ENCODE measurements around the gene TBC1D10A.

Gene TBC1D10A

DNA sequence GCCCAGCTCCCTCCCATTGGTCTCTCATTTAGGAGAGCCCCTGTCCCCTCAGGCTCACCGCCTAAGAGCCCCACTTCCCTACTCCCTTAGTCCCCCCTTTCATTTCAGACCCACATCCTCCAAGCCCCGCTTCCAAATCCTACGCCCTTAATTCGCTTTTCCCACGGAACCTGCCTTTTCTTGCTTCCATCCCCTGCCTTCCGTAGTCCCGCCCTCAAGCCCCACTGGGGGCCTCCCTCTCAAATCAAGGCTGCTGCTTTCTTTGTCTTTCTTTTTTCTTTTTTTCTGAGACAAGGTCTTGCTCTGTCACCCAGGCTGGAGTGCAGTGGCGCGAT is 30.5 kb upstream of the TBC1D10A start:
- Histone ChIP-seq H3K27ac (peak overlapping the region; percentile 94), H3K9ac (no peak overlapping the region), H3K4me2 (ENCODE audit: low read length) (peak overlapping the region; percentile 87), H2AFZ (peak overlapping the region; percentile 90), H3K9me3 (ENCODE audit: control insufficient read depth, low read length) (no peaks in the 10 kb centered on the region), H3K36me3 (ENCODE audit: control insufficient read depth, insufficient read depth, low read length) (no peaks in the 10 kb centered on the region), H3K4me3 (ENCODE audit: low read depth, low read length) (peak overlapping the region; percentile 70), H3K4me1 (peaks cover 7% of the 10 kb centered on the region), H3K79me2 (peaks cover 23% of the 10 kb centered on the region), H3K27me3 (ENCODE audit: control insufficient read depth, insufficient read depth, low read length) (no peaks in the 10 kb centered on the region)
- TF ChIP-seq, protein P1, sequence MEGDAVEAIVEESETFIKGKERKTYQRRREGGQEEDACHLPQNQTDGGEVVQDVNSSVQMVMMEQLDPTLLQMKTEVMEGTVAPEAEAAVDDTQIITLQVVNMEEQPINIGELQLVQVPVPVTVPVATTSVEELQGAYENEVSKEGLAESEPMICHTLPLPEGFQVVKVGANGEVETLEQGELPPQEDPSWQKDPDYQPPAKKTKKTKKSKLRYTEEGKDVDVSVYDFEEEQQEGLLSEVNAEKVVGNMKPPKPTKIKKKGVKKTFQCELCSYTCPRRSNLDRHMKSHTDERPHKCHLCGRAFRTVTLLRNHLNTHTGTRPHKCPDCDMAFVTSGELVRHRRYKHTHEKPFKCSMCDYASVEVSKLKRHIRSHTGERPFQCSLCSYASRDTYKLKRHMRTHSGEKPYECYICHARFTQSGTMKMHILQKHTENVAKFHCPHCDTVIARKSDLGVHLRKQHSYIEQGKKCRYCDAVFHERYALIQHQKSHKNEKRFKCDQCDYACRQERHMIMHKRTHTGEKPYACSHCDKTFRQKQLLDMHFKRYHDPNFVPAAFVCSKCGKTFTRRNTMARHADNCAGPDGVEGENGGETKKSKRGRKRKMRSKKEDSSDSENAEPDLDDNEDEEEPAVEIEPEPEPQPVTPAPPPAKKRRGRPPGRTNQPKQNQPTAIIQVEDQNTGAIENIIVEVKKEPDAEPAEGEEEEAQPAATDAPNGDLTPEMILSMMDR (IDR thresholded peaks at IDR 0.05) = no peak

DNA sequence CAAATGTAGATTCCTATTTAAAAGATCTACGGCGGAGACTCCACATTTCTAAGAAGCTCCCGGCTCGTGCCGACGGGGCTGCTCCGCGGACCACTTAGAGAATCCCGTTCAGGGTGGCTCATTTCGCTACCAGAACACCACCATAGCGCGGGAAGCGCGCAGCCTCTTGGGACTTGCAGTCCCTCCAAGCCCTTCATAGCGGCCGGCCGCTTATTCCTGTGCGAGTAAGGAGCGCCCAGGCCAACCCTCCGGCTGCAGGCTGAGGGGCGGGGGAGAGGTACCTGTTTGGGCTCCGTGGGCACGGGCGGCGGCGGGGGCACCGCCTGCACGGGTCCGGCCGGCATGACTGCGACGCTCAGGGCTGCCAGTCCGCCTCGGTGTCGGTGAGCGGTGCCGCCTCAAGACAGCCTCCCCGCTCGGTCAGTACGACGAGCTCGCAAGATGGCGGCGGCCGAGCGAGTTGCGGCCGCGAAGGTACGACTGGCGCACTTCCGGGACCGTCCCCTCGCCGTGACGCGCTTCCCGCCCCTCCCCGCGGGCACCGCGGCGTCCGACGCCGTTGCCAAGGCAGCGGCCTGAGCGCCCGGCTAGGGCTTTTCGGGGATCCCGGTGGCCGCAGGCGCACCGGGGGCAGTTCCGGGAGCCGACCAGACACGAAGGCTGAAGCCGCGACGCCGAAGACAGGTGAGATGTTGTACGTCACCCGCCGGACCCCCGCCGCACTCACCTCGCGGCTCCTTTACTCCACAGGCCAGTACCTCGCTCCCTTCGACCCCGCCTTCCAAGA is 29.9 kb upstream of the TBC1D10A start, which contains the start of the genes CCDC157 and SF3A1:
CCDC157 (plus strand) TSS at position 559 of the 787 bp plus-strand sequence. CDS start 8,994 bp downstream, outside the sequence.
SF3A1 (minus strand) TSS at position 446 of the 787 bp plus-strand sequence; CDS start at position 344, 102 bp downstream.
- Histone ChIP-seq H3K27ac (peak within 1 kb of the TSS; percentile 94), H3K36me3 (ENCODE audit: control insufficient read depth, insufficient read depth, low read length) (no peaks in the 10 kb centered on the region), H3K9me3 (ENCODE audit: control insufficient read depth, low read length) (no peaks in the 10 kb centered on the region), H3K4me1 (peaks cover 7% of the 10 kb centered on the region), H3K79me2 (peaks cover 23% of the 10 kb centered on the region), H3K9ac (peak within 1 kb of the TSS; percentile 31), H2AFZ (peak within 1 kb of the TSS; percentile 90), H3K4me3 (ENCODE audit: low read depth, low read length) (peak within 1 kb of the TSS; percentile 70), H3K27me3 (ENCODE audit: control insufficient read depth, insufficient read depth, low read length) (no peaks in the 10 kb centered on the region), H3K4me2 (ENCODE audit: low read length) (peak within 1 kb of the TSS; percentile 87)
- TF ChIP-seq, protein P1 (IDR thresholded peaks at IDR 0.05) = no peak

DNA sequence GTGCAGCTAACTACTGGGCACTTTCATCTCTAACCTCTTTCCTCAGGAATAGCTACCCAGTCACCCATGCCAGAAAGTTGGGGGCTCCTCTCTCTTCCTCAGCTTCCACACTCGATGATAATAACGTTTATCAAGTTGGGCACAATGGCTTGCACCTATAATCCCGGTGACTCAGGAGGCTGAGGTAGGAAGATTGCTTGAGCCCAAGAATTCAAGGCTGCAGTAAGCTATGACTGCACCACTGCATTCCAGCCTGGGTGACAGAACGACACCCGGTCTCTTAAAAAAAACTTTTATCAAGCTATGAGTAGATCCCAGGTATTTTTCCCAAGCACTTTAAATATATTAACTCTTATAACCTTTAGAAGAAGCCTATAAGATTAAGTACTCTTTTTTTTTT is 27.9 kb upstream of the TBC1D10A start:
- H3K4me3 ChIP-seq (ENCODE audit: low read depth, low read length) = no peak overlapping the region
- TF ChIP-seq, protein P1 (IDR thresholded peaks at IDR 0.05) = no peak
- no peak overlapping the region for H2AFZ ChIP-seq
- H3K27ac ChIP-seq = no peak overlapping the region
- H3K36me3 ChIP-seq (ENCODE audit: control insufficient read depth, insufficient read depth, low read length) = no peaks in the 10 kb centered on the region
- H3K9me3 ChIP-seq (ENCODE audit: control insufficient read depth, low read length) = no peaks in the 10 kb centered on the region
- peaks cover 7% of the 10 kb centered on the region for H3K4me1 ChIP-seq
- peaks cover 23% of the 10 kb centered on the region for H3K79me2 ChIP-seq
- H3K27me3 ChIP-seq (ENCODE audit: control insufficient read depth, insufficient read depth, low read length) = no peaks in the 10 kb centered on the region
- H3K9ac ChIP-seq = no peak overlapping the region
- H3K4me2 ChIP-seq (ENCODE audit: low read length) = peak overlapping the region; percentile 87

DNA sequence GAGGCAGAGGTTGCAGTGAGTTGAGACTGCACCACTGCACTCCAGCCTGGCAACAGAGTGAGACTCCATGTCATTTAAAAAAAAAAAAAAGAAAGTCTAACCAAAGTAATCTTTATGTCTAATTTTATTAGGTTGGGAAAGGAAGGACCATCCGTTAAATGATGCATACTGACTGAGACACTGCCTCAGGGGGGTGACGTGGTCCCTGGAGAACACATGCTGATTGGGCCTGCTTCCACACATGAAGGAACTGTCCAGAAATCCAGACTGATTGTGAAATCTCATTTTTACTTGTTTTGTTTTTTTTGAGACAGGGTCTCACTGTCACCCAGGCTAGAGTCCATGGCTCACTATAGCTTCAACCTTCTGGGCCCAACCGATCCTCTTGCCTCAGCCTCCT is 24.5 kb upstream of the TBC1D10A start:
- Histone ChIP-seq H2AFZ (no peak overlapping the region), H3K4me3 (ENCODE audit: low read depth, low read length) (no peak overlapping the region), H3K4me1 (peaks cover 7% of the 10 kb centered on the region), H3K9ac (no peak overlapping the region), H3K4me2 (ENCODE audit: low read length) (no peak overlapping the region), H3K36me3 (ENCODE audit: control insufficient read depth, insufficient read depth, low read length) (no peaks in the 10 kb centered on the region), H3K27ac (no peak overlapping the region), H3K9me3 (ENCODE audit: control insufficient read depth, low read length) (no peaks in the 10 kb centered on the region), H3K27me3 (ENCODE audit: control insufficient read depth, insufficient read depth, low read length) (no peaks in the 10 kb centered on the region), H3K79me2 (peaks cover 29% of the 10 kb centered on the region)
- TF ChIP-seq, protein P1 (IDR thresholded peaks at IDR 0.05) = no peak

Data from parathyroid adenoma (tissue), 2 donors.